Activated T-helper 17 cell treated with anti-CD3 and anti-CD28 coated beads, Interleukin-2, amount 50 U/mL, for 72 hours (primary cell): Measurements from ENCODE around the gene USP7. TPM values are rescaled to one million over a fixed set of nuclear protein-coding genes. Genes with fewer than 3 reads are reported as not detected.

ENCODE experiments used
- ATAC-seq: fragments of 150-1000 bp; cut with Tn5 transposase; replicated peaks from 2 replicates; pipeline ENCODE4 v1.10.0; 2021; ENCODE audit warnings: mild to moderate bottlenecking, moderate library complexity
- H3K27ac Mint-ChIP-seq: one replicate; pipeline ENCODE4 v1.8.0; 2022; ENCODE audit warnings: mixed read lengths
- H3K27me3 Mint-ChIP-seq: one replicate; pipeline ENCODE4 v1.8.0; 2022; ENCODE audit warnings: mixed read lengths
- H3K36me3 Mint-ChIP-seq: one replicate; pipeline ENCODE4 v1.8.0; 2022; ENCODE audit warnings: low read depth, mild to moderate bottlenecking, mixed read lengths
- H3K4me1 Mint-ChIP-seq: one replicate; pipeline ENCODE4 v1.8.0; 2022; ENCODE audit warnings: mixed read lengths
- H3K4me3 Mint-ChIP-seq: one replicate; pipeline ENCODE4 v1.8.0; 2022; ENCODE audit warnings: mild to moderate bottlenecking, mixed read lengths
- H3K9me3 Mint-ChIP-seq: one replicate; pipeline ENCODE4 v1.8.0; 2022; ENCODE audit warnings: mixed read lengths
- total RNA-seq, 2 donors: library from RNA; stranded (reverse); gene quantifications; one replicate each; pipeline ENCODE4 v1.2.3, GENCODE V29; 2022

Gene USP7
- total RNA-seq, 2 donors from 2014 or later: 157 to 181 TPM

DNA sequence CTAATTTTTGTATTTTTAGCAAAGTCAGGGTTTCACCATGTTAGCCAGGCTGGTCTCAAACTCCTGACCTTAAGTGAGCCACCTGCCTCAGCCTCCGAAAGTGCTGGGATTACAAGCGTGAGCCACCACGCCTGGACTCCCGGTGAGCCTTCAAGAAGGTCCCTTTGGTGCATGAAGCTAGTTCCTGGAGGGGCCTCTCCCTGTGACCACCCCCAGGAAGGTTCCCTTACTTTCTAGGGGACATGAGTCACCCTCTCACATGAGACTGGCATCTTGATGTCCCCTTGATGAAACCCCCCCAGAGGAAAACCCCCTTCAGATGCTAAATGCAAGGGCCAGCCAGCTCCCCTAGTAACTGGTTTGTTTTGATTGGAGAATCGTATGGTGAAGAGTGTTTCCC is 107.7 kb downstream of the USP7 start:
- Mint-ChIP-seq H3K27me3 (no peaks in the 10 kb centered on the region), H3K4me1 (peaks cover 15% of the 10 kb centered on the region), H3K27ac (peak overlapping the region; percentile 71), H3K36me3 (peaks cover 88% of the 10 kb centered on the region), H3K9me3 (no peaks in the 10 kb centered on the region), H3K4me3 (no peak overlapping the region)
- no peak for ATAC-seq

DNA sequence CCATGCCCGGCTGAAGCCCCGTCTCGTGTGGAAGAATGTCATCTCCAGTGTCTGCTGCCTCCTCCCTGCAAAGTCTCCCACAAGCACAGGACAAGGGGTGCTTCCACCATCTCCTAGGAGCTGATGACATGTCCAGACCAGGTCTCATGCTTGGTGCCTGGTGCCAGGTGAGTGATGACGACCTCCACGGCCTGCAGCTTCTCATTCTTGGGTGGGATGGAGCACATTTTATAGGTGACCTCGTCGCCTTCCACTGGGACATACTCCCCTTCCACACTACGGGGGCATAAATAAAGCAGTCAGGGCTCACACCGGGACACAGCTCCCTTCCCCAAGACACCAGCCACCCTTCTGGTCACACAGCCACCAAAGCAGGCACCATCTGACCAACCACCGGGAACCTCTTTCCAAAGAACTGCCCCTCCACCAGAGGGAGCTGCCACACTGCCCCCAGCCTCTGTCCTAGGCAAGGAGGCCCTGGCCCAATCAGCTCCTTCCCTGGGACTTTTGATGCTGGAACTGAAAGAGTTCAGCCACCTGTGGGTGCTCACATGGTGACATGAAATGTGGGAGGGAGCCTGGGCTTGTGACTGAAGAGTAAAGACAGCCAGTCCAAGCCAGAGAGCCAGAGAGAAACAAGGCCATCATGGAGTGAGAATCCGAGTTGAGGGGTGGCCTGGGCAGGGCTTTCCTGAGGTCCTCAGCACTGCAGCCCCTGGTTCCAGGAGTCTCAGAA is 108.5 kb downstream of the USP7 start:
- no peak overlapping the region for H3K4me3 Mint-ChIP-seq
- peaks cover 21% of the 10 kb centered on the region for H3K4me1 Mint-ChIP-seq
- peaks cover 96% of the 10 kb centered on the region for H3K36me3 Mint-ChIP-seq
- no peak for ATAC-seq
- no peaks in the 10 kb centered on the region for H3K9me3 Mint-ChIP-seq
- H3K27ac Mint-ChIP-seq: peak overlapping the region; percentile 46
- no peaks in the 10 kb centered on the region for H3K27me3 Mint-ChIP-seq

DNA sequence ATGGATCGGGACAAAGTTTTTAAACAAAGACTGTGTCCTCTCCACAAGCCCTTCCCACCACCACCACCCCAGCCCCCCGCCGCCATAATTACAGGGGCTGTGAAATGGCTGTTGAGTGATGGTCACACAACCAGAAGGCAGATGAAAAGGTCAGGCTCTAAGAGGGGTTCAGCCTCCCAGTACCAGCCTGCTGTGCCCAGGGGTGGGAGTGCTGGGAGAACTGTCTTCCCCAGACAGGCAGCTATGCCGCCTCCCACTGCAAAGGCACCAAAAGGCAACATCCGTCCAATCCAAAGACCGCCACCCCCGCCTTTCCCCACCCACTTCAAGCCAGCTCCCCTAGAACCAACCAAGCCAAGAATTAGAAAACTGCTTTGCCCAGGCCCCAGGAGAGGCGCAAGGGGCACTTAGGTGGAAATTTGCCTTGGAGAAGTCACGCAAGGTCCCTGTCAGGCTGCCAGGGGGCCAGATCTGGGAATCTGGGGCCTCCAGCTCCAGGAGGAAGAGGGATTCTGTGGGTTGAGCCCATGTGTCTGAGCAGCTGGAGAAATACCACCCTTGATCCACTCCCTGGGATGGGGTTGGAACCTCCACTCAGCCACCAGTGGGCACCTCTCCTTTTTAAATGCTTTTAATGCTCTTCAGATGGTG is 109.3 kb downstream of the USP7 start:
- no peaks in the 10 kb centered on the region for H3K9me3 Mint-ChIP-seq
- H3K27ac Mint-ChIP-seq: peak overlapping the region; percentile 46
- peaks cover 98% of the 10 kb centered on the region for H3K36me3 Mint-ChIP-seq
- no peak for ATAC-seq
- no peak overlapping the region for H3K4me3 Mint-ChIP-seq
- H3K4me1 Mint-ChIP-seq: peaks cover 22% of the 10 kb centered on the region
- no peaks in the 10 kb centered on the region for H3K27me3 Mint-ChIP-seq

DNA sequence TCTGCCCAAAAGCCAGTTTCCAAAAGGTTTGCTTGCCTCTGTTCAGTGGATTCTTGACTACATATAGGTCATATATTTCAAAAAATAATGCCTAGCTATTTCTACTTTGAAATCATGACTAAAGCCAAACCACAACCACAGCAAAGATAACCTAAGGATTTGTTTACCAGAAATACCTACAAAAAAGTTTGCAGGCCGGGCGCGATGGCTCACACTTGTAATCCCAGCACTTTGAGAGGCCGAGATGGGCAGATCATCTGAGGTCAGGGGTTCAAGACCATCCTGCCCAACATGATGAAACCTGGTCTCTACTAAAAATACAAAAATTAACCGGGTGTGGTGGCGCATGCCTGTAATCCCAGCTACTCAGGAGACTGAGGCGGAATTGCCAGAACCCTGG is 110.1 kb downstream of the USP7 start:
- ATAC-seq: peak; percentile 15
- Mint-ChIP-seq H3K9me3 (no peaks in the 10 kb centered on the region), H3K4me3 (no peak overlapping the region), H3K36me3 (peaks cover 97% of the 10 kb centered on the region), H3K27me3 (no peaks in the 10 kb centered on the region), H3K27ac (no peak overlapping the region), H3K4me1 (peaks cover 26% of the 10 kb centered on the region)

DNA sequence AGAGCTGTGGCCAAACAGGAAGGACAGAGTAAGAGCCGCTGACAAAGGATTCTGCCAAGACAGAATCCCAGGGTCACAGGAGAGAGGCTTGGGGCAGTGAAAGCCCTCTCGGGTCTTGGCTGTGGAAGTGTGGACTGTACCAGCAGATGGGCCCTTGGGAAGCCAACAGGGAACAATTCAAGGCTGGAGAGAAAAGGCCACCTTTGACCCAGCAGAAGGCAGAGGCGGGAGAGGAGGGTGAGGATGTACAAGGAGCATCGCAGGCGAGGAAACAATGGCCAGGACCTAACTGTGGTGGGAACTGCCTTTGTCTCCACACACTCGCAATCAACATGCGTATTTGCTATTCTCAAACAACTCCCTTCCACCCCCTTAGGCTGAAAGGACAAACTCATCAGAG is 110.6 kb downstream of the USP7 start:
- ATAC-seq: no peak
- Mint-ChIP-seq H3K27me3 (no peaks in the 10 kb centered on the region), H3K36me3 (peaks cover 97% of the 10 kb centered on the region), H3K27ac (no peak overlapping the region), H3K9me3 (no peaks in the 10 kb centered on the region), H3K4me3 (no peak overlapping the region), H3K4me1 (peaks cover 25% of the 10 kb centered on the region)

- H3K4me3 Mint-ChIP-seq: no peak overlapping the region
- H3K27me3 Mint-ChIP-seq: no peaks in the 10 kb centered on the region
- H3K36me3 Mint-ChIP-seq: peaks cover 97% of the 10 kb centered on the region
- no peak for ATAC-seq
- H3K27ac Mint-ChIP-seq: no peak overlapping the region
- no peaks in the 10 kb centered on the region for H3K9me3 Mint-ChIP-seq
- peaks cover 21% of the 10 kb centered on the region for H3K4me1 Mint-ChIP-seq
These were observed 111.2 kb downstream of the USP7 start for GRCh38 chr16:8852534-8852933.

GRCh38 chr16:8851761-8852403 is 111.8 kb downstream of the USP7 start:
- Mint-ChIP-seq H3K4me3 (no peak overlapping the region), H3K9me3 (no peaks in the 10 kb centered on the region), H3K36me3 (peaks cover 97% of the 10 kb centered on the region), H3K27ac (no peak overlapping the region), H3K4me1 (peaks cover 21% of the 10 kb centered on the region), H3K27me3 (no peaks in the 10 kb centered on the region)
- no peak for ATAC-seq

GRCh38 chr16:8850279-8850885 is 113.3 kb downstream of the USP7 start:
- Mint-ChIP-seq H3K27ac (peak overlapping the region; percentile 93), H3K4me1 (peaks cover 16% of the 10 kb centered on the region), H3K36me3 (peaks cover 98% of the 10 kb centered on the region), H3K27me3 (no peaks in the 10 kb centered on the region), H3K9me3 (no peaks in the 10 kb centered on the region), H3K4me3 (no peak overlapping the region)
- peak; percentile 48 for ATAC-seq

- peak overlapping the region; percentile 10 for H3K4me3 Mint-ChIP-seq
- H3K4me1 Mint-ChIP-seq: peaks cover 16% of the 10 kb centered on the region
- no peaks in the 10 kb centered on the region for H3K9me3 Mint-ChIP-seq
- no peaks in the 10 kb centered on the region for H3K27me3 Mint-ChIP-seq
- peak overlapping the region; percentile 68 for H3K27ac Mint-ChIP-seq
- peaks cover 97% of the 10 kb centered on the region for H3K36me3 Mint-ChIP-seq
- ATAC-seq: no peak
These were observed 114.2 kb downstream of the USP7 start for GRCh38 chr16:8849411-8850011.

DNA sequence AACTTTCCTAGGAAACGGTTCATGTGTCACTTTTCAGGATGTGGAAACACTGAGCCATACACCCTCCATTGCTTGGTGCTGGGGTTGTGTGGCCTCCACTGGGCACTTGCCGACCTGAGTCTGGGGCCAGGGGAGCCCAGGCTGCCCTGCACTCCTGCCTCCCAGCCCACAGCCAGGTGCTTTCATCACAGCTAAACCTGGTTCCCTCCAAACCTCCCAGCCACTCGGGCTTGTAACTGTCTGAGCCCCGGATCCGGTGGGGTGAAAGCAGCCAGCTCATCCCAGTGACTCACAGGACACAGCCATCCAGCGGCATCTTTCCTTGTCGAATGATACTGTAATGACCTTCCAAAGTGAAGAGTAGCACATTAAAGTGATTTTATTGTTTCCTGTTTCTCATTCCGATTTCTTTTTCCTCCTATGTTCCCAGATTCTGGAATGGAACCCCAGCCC is 114.7 kb downstream of the USP7 start:
- peak overlapping the region; percentile 68 for H3K27ac Mint-ChIP-seq
- peak overlapping the region; percentile 10 for H3K4me3 Mint-ChIP-seq

DNA sequence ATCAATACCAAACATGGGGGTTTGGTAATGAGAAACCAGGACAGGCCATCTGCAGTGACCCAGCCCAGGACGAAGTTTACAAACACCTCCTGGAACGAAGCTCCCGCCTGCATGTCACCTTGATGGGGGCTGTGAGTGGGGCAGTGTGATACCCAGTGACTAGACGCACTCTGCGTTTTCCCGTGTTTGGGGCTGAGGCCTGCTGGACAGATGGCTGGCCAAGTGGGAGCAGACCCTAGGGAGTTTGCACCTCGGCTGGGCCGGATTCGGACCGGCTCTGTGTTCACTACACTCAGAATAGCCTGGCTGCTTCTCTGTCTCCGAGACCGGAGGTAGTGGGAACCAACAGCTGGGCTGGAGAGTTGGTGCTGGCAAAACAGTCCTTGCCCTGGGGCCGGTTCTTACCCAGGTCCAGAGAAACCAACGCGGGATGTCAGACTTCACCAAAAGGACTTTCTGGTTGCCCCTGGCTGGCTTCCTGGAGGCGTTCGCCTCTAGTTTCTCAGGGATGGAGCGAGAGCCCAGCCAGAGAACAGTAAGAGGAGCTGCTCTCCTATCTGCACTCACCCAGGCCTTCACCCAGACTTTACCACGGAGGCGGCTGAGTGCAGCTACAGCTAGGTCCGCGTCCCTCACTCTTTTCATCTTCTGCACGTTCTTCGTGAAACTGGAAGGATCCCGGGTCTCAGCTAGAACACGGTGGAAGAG is 115.3 kb downstream of the USP7 start:
- Mint-ChIP-seq H3K36me3 (peaks cover 94% of the 10 kb centered on the region), H3K4me1 (peaks cover 16% of the 10 kb centered on the region), H3K27ac (peak overlapping the region; percentile 68), H3K9me3 (no peaks in the 10 kb centered on the region), H3K27me3 (no peaks in the 10 kb centered on the region), H3K4me3 (no peak overlapping the region)
- ATAC-seq: no peak

More for the DNA sequence above, 114.7 kb downstream of the USP7 start:
- ATAC-seq: no peak
- Mint-ChIP-seq H3K36me3 (peaks cover 94% of the 10 kb centered on the region), H3K27me3 (no peaks in the 10 kb centered on the region), H3K9me3 (no peaks in the 10 kb centered on the region), H3K4me1 (peaks cover 16% of the 10 kb centered on the region)

DNA sequence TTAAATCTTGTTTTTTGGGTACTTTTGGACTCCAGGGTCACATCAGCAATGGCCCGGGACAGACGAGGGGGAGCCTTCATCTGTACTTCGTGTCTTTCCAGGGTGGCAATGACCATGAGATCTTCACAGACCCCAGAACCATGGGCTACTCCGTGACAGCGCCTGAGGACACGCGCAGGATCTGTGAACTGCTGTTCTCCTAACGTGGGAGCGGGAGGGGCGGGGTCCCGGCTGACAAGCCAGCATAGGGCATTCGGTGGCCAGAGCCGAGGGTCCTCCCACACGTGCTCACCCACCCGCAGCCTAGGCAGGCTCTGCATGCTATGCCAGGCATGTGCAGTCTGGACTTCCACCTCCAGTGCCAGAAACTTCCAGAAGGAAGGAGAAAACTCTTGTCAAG is 116.1 kb downstream of the USP7 start:
- no peak for ATAC-seq
- no peaks in the 10 kb centered on the region for H3K27me3 Mint-ChIP-seq
- H3K36me3 Mint-ChIP-seq: peaks cover 91% of the 10 kb centered on the region
- no peak overlapping the region for H3K4me3 Mint-ChIP-seq
- no peaks in the 10 kb centered on the region for H3K9me3 Mint-ChIP-seq
- no peak overlapping the region for H3K27ac Mint-ChIP-seq
- H3K4me1 Mint-ChIP-seq: peaks cover 16% of the 10 kb centered on the region

DNA sequence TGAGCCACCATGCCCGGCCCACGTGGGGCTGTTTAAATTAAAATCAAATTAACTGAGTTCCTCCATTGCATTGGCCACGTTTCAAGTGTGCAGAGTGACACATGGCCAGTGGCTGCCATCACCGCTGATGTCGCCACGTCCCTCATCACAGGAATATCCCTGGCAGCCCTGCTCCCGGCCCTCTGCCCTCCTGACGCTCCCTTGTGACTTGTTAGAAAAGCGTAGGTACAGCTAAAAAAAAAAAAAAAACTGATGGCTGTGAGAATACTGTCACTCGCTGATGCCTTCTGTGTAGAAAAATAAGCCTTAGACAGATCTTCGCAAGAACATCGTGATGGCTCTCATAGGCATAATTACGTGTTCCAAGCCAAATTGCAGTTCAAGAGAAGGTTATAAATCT is 116.6 kb downstream of the USP7 start:
- ATAC-seq: no peak
- Mint-ChIP-seq H3K36me3 (peaks cover 91% of the 10 kb centered on the region), H3K4me1 (peaks cover 19% of the 10 kb centered on the region), H3K4me3 (no peak overlapping the region), H3K27ac (no peak overlapping the region), H3K9me3 (no peaks in the 10 kb centered on the region), H3K27me3 (no peaks in the 10 kb centered on the region)
